ENCODE data around the gene MLST8.

MLST8 gene

GRCh38 chr16:2173916-2174315 lies 31.3 kb upstream of the MLST8 start:
- DNase-seq: no peak

- DNase-seq: no peak
Observed at GRCh38 chr16:2174396-2175131, 30.7 kb upstream of the MLST8 start.

- DNase-seq: no peak
Observed at GRCh38 chr16:2175454-2175853, 29.8 kb upstream of the MLST8 start.

- no peak for DNase-seq
Observed at GRCh38 chr16:2176047-2176446, 29.2 kb upstream of the MLST8 start.

GRCh38 chr16:2177101-2177500 lies 28.2 kb upstream of the MLST8 start:
- no peak for DNase-seq

GRCh38 chr16:2177561-2177960 lies 27.7 kb upstream of the MLST8 start:
- no peak for DNase-seq

GRCh38 chr16:2178321-2179106 lies 26.7 kb upstream of the MLST8 start:
- no peak for DNase-seq

GRCh38 chr16:2179107-2179501 lies 26.1 kb upstream of the MLST8 start:
- DNase-seq: no peak

- DNase-seq: no peak
Observed at GRCh38 chr16:2179576-2179975, 25.7 kb upstream of the MLST8 start.

GRCh38 chr16:2180461-2180860 lies 24.8 kb upstream of the MLST8 start:
- DNase-seq: no peak

- DNase-seq: no peak
Observed at GRCh38 chr16:2180962-2181923, 24.0 kb upstream of the MLST8 start.

GRCh38 chr16:2181952-2182351 lies 23.3 kb upstream of the MLST8 start:
- DNase-seq: no peak

- DNase-seq: no peak
Observed at GRCh38 chr16:2183671-2184070, 21.6 kb upstream of the MLST8 start.

- no peak for DNase-seq
Observed at GRCh38 chr16:2184346-2184745, 20.9 kb upstream of the MLST8 start.

- no peak for DNase-seq
Observed at GRCh38 chr16:2184962-2185361, 20.3 kb upstream of the MLST8 start.

- DNase-seq: no peak
Observed at GRCh38 chr16:2186064-2186463, 19.2 kb upstream of the MLST8 start.

GRCh38 chr16:2186505-2186904 lies 18.7 kb upstream of the MLST8 start:
- DNase-seq: no peak

GRCh38 chr16:2187212-2187611 lies 18.0 kb upstream of the MLST8 start:
- no peak for DNase-seq

GRCh38 chr16:2188395-2188794 lies 16.9 kb upstream of the MLST8 start:
- no peak for DNase-seq

- DNase-seq: no peak
Observed at GRCh38 chr16:2189252-2189893, 15.9 kb upstream of the MLST8 start.

GRCh38 chr16:2190002-2190658 lies 15.1 kb upstream of the MLST8 start:
- DNase-seq: no peak
